ENCODE results near the gene GRAPL.
"Not testable (repeated sequence)": the region's sequence is repeated elsewhere in the genome, so short reads cannot be mapped to it uniquely, and the experiment has no call there.

DNA sequence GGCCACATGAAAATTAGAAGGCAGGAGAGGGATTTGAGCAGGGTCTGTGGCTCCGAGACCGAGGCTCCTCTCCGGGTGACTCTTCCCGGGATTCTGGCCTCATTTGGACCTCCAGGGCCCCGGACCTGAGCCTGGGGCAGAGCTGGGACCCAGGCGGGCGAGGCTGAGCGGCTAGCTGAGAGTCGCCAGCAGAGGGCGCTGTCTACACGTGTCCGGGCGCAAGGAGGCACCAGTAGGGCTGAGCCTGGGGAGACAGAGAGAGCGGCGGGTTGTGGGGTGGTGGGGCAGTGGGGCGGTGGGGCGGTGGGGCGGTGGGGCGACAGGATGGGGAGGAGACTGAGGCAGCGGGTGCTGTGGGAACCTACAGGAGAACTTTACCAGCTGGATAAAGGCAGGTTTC, 75.1 kb downstream of the GRAPL start:
- TF ChIP-seq, protein P1, sequence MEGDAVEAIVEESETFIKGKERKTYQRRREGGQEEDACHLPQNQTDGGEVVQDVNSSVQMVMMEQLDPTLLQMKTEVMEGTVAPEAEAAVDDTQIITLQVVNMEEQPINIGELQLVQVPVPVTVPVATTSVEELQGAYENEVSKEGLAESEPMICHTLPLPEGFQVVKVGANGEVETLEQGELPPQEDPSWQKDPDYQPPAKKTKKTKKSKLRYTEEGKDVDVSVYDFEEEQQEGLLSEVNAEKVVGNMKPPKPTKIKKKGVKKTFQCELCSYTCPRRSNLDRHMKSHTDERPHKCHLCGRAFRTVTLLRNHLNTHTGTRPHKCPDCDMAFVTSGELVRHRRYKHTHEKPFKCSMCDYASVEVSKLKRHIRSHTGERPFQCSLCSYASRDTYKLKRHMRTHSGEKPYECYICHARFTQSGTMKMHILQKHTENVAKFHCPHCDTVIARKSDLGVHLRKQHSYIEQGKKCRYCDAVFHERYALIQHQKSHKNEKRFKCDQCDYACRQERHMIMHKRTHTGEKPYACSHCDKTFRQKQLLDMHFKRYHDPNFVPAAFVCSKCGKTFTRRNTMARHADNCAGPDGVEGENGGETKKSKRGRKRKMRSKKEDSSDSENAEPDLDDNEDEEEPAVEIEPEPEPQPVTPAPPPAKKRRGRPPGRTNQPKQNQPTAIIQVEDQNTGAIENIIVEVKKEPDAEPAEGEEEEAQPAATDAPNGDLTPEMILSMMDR (IDR thresholded peaks at IDR 0.05): not testable (repeated sequence)
- not testable (repeated sequence) for TF ChIP-seq POLR2A (IDR thresholded peaks at IDR 0.05)
